GM18505 (cell line): Measurements from ENCODE around the gene TPSG1.
"Not testable (repeated sequence)": the region's sequence is repeated elsewhere in the genome, so short reads cannot be mapped to it uniquely, and the experiment has no call there.

Experiments
- ATAC-seq: cut with Tn5 transposase; IDR thresholded peaks from one replicate; pipeline ENCODE4 v1.9.1; 2021; ENCODE audit not compliant: unreplicated experiment
- POLR2A ChIP-seq: IDR thresholded peaks from 4 replicates; pipeline ENCODE4 v1.6.1; 2011; ENCODE audit warnings: borderline replicate concordance; ENCODE audit not compliant: insufficient read depth, insufficient read length; ENCODE audit errors: extremely low read depth

TPSG1 gene

DNA sequence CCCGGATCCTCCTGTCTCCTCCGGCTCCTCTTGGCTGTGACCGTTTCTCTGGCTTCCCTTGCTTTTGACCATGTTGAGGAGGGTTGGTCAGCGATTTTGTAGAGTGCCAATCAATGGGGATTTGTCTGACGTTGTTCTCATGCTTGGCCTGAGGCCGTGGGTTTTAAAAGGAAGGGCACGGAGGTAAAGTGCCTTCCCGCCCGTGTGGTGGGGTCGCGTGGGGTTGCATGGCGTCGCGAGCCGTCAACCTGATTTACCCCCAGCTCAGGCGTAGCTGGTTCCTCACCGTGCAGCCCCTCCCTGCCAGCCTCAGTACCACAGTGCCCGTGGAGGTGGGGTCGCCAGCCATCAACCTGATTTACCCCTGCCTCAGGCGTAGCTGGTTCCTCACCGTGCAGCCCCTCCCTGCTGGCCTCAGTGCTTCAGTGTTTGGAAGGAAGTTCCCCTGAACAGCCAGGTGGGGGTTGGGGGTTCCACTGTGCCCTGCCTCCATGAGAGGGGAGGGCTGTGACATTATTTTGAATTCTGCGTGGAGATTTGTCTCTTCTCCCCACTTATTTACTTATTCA, 20.5 kb upstream of the TPSG1 start:
- no peak for TF ChIP-seq POLR2A
- no peak for ATAC-seq

GRCh38 chr16:1244881-1245280, 19.8 kb upstream of the TPSG1 start:
- ATAC-seq = no peak
- no peak for TF ChIP-seq POLR2A

DNA sequence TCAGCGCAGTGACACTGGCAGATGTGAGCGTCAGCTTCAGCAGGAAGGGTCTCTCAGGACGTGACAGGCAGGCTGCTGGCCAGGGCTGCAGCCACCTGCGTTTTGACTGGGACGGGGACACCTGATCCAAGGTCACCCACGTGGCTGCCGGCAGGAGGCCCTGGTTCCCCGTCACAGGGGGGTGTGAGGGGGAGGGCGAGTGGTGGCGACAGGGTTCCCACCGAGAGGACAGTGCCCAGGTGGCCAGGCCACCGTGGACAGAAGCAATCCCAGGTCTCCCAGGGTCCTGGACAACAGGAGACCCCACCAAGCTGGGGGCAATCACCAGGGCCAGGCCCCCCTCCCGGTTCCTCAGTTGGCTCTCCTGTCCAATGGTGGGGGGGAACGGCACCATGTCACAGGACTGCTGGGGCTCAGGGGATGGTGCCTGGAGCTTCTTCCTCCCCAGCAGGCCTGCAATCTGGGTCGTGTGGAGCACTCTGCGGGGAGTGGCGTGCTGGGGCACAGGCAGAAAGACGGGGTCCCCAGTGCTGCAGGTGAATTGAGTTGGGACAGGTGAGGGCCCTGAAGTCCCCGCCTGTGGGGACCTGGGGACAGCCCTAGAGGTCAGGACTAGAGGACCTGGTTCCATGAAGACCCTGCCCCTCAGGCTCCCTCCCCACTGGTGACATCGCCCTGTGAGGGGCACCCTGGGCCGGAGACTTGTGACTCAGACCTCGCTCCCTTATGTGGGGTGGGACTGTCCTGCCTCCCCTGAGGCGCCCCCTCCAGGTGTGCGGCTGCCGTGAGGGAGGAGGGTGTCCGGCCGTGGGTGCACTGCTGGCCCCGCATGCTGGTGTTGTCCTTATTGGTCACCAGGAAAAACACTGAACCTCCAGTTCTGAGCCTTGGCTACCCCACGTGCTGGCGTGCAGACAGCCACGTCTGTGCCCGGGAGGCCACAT, 19.1 kb upstream of the TPSG1 start:
- not testable (repeated sequence) for ATAC-seq

DNA sequence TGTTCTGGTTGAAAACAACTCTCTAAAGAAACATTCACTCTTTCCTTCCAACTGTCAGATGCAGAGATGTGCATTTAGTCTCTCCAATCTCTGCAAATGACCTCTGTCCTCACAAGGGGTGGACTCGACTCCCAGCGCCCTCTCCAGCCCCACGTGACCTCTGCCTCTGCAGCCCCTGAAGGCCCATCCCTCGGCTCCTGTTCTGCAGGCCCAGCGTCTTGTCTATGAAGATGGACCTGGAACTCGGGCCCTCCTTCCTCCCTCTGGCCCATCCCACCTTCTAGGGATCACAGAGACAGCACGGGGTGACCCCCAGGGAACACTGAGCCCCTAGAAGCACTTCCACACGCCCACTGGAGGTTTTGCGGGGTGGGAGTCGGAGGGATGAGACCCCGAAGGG, 18.3 kb upstream of the TPSG1 start:
- ATAC-seq = not testable (repeated sequence)

- ATAC-seq = not testable (repeated sequence)
These were observed 16.0 kb upstream of the TPSG1 start for GRCh38 chr16:1241081-1241480.

GRCh38 chr16:1240436-1240835, 15.4 kb upstream of the TPSG1 start, which contains the start of gene TPSAB1:
TPSAB1 (plus strand) TSS chr16:1240705; CDS start chr16:1240939, 234 bp downstream.
- ATAC-seq = not testable (repeated sequence)

DNA sequence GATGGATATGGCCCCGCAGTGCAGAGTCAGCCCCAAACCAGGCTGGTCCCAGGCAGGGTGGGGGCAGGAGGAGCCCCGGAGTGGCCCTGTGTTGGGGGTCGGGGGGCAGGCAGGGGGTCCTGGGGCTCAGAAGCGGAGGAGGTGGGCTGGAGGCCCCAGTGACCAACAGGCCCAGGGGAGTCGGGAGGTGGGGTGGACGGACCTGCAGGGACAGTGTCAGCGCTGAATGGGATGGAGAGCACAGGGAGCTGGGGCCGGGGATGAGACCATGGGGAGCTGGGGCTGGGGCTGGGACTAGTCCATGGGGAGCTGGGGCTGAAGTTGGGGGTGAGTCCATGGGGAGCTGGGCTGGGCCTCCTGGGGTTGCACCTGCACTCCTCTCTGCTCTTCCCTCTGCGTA, 14.5 kb upstream of the TPSG1 start:
- not testable (repeated sequence) for ATAC-seq

DNA sequence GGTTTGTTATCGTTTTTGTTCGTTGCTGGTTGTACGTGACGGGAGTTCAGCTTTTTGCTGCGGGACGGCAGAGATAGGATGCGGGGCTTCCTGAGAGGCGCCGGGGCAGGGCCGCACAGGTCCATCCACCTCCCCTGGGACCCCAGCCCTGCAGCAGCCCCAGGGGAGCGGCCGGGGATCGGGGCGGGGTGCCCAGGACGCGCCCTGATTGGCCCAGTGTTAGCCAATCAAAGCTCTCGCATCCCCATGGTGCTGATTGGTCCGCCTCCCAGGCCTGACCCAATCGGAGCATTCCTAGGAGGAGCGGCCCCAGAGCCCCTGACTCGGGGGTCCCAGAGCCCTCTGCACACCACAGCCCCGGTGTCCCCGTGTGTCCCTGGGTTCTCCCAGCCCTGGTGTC, 13.8 kb upstream of the TPSG1 start:
- not testable (repeated sequence) for ATAC-seq

DNA sequence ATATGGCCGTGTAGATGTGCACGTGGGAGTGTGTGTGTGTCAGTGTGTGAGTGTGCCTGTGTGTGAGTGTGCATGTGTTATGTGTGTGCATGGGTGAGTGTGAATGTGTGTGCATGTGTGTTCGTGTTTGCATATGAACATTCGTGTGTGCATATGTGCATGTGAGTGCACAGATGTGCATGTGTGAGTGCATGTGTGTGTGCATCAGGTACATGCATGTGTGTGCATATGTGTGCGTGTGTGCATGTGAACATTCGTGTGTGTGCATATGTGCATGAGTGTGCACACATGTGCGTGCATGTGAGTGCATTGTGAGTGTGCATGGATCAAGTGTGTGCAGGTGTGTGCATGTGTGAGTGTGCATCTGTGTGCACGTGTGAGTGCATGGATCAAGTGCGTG, 12.9 kb upstream of the TPSG1 start:
- no peak for TF ChIP-seq POLR2A
- no peak for ATAC-seq

DNA sequence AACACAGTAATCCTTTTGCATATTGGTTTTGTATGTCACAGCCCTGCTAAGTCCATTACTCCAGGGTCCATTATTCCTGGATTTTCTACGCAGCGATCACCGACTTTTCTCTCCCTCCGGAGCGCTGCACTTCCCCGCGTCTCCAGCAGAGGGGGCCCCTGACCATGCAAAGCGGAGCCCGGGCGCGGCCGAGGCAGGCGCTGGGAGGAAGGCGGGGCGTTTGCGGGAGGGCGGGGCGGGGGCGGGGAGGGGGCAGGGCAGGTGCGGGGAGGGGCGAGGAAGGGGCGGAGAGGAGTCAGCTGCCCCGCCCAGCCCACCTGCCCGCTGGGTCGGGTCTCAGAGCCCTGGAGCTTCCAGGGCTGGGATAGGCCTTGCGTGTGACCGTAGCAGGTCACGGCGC, 11.6 kb upstream of the TPSG1 start:
- not testable (repeated sequence) for ATAC-seq

DNA sequence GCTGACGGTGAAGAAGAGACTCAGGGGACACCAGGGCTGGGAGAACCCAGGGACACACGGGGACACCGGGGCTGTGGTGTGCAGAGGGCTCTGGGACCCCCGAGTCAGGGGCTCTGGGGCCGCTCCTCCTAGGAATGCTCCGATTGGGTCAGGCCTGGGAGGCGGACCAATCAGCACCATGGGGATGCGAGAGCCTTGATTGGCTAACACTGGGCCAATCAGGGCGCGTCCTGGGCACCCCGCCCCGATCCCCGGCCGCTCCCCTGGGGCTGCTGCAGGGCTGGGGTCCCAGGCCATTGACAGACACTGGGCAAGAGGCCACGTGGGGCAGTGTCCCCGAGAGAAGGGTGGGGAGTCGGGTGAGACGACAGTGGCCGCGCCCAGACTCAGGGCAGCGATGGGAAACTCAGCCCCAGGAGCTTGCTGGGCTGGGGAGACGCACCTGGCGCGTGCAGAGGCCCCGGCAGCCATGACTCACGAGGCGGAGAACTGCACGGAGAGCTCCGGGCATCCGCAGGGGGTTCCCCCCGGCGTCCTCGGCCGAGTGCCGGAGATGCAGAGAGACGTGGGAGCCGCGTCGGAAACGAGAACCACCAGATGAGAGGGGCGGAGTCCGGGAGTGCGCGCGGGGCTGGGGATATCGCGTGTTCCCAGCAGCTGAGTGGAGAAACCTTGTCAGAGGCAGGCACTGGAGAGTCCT, 7.1 kb upstream of the TPSG1 start:
- ATAC-seq = not testable (repeated sequence)

DNA sequence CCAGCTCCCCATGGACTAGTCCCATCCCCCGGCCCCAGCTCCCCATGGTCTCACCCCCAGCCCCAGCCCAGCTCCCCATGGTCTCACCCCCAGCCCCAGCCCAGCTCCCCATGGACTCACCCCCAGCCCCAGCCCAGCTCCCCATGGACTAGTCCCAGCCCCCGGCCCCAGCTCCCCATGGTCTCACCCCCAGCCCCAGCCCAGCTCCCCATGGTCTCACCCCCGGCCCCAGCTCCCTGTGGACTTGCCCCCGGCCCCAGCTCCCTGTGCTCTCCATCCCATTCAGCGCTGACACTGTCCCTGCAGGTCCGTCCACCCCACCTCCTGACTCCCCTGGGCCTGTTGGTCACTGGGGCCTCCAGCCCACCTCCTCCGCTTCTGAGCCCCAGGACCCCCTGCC, 6.2 kb upstream of the TPSG1 start:
- ATAC-seq = not testable (repeated sequence)

DNA sequence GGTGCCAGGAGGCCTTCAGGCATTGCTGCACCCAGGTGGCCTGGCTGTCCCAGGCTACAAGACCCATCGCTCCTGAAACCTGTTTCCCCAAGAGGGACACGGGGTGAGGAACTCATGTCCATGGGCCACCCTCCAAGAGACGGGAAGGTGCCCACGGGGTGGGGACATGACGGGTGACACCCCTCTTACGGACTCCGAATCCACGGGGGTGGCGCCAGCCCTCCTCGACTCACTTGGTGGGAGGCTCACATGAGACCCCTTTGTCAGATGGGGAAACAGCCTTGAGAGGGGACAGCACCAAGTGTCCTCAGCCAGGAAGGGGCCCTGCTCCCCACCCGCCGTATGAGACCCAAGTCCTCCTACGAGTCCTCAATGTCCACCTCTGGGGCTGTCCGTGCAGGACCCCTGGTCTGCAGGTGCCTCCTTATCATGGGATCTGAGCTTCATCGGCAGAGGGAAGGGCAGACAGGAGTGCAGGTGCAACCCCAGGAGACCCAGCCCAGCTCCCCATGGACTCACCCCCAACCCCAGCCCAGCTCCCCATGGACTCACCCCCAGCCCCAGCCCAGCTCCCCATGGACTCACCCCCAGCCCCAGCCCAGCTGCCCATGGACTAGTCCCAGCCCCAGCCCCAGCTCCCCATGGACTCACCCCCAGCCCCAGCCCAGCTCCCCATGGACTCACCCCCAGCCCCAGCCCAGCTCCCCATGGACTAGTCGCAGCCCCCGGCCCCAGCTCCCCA, 5.6 kb upstream of the TPSG1 start:
- ATAC-seq = not testable (repeated sequence)

DNA sequence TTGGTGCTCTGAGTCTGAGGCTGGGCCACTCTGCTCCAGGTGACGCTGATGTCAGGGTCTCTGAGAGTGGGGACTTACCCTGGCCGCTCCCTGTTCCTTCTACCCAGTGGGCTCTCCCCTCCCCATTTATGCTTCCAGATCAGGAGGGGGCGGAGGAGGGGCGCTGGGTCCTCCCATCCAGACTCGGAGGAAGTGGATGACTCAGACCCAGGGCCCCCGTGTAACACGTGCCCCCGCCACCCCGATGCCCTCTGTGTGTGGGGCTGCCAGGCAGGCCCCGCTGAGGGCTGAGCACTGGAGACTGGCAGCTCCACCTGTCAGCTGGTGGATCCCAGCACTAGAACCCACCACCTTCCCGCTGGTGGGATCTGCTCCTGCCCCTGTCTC, 5.0 kb upstream of the TPSG1 start, which contains the start of gene TPSB2:
TSS of gene TPSB2 (minus strand) at position 101 of the 387 bp plus-strand sequence. CDS start 233 bp downstream, outside the sequence.
- ATAC-seq = not testable (repeated sequence)

- ATAC-seq = not testable (repeated sequence)
These were observed 4.4 kb upstream of the TPSG1 start for GRCh38 chr16:1229476-1229875.

GRCh38 chr16:1228227-1228626, 3.2 kb upstream of the TPSG1 start:
- ATAC-seq = not testable (repeated sequence)

- not testable (repeated sequence) for ATAC-seq
These were observed 1.6 kb upstream of the TPSG1 start for GRCh38 chr16:1226692-1227091.

DNA sequence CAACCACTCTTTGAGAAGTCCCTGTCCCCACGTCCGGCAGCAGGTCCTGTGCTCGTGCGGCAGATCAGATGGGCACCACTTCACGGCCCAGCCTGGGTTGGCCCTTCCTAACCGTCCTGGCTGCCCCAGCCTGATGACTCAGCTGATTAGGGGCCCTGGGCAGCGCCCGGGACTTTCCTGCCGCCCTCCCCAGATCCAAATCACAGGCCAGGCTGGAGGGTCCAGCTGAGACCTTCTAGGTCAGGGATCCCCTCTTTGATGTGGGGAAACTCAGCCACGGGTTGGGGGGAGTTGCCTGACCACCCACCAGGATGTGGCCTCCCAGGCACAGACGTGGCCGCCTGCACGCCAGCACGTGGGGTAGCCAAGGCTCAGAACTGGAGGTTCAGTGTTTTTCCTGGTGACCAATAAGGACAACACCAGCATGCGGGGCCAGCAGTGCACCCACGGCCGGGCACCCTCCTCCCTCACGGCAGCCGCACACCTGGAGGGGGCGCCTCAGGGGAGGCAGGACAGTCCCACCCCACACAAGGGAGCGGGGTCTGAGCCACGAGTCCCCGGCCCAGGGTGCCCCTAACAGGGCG, 752 bp upstream of the TPSG1 start:
- not testable (repeated sequence) for ATAC-seq
